CD4-positive, alpha-beta T cell (primary cell): ENCODE results near the gene TMBIM6. TPM values are rescaled to one million over a fixed set of nuclear protein-coding genes. Genes with fewer than 3 reads are reported as not detected.

Experiments used
- ATAC-seq: fragments of 200-7000 bp; cut with Tn5 transposase; one replicate; pipeline ENCODE4 v1.10.0; 2022; ENCODE audit warnings: mild to moderate bottlenecking; ENCODE audit not compliant: poor library complexity
- CTCF ChIA-PET: fragments of 350-600 bp; sonication (Branson Sonifier 250); formaldehyde crosslinking; loops from one replicate; lab custom pipeline; 2021; ENCODE audit warnings: antibody characterized with exemption, inconsistent platforms; lab: Charles Lee
- POLR2A ChIA-PET: fragments of 350-600 bp; sonication (Branson Sonifier 250); formaldehyde crosslinking; loops from one replicate; lab custom pipeline; 2021; ENCODE audit warnings: antibody characterized with exemption, inconsistent platforms; lab: Charles Lee
- DNase-seq, 14 experiments: peaks; one replicate each; pipeline ENCODE4 v3.0.0-alpha.2; 2013 to 2020; ENCODE audit warnings: mixed read lengths in 2 of 14
- H3K27ac ChIP-seq, 2 donors: one replicate each; pipeline versions ENCODE4 v1.5.1 to v1.7.0; 2013; ENCODE audit warnings: low read length in 2 of 2, low read depth in 1 of 2, mild to moderate bottlenecking in 1 of 2
- H3K27me3 ChIP-seq, 2 experiments: 1 replicate in 1 of 2; 2 replicates in 1 of 2; pipeline versions ENCODE4 v1.6.1 to v1.7.0; 2013; ENCODE audit warnings: low read length in 2 of 2, control low read depth in 1 of 2, mild to moderate bottlenecking in 1 of 2, moderate library complexity in 1 of 2; ENCODE audit not compliant: insufficient read depth in 2 of 2, control insufficient read depth in 1 of 2
- H3K36me3 ChIP-seq: one replicate; pipeline ENCODE4 v1.6.1; 2013; ENCODE audit warnings: low read length, control low read depth; ENCODE audit not compliant: insufficient read depth
- H3K4me1 ChIP-seq: one replicate; pipeline ENCODE4 v1.6.1; 2013; ENCODE audit warnings: low read length, control low read depth; ENCODE audit not compliant: insufficient read depth
- H3K4me3 ChIP-seq: one replicate; pipeline ENCODE4 v1.5.1; 2013; ENCODE audit warnings: mild to moderate bottlenecking, low read length, moderate library complexity
- H3K9me3 ChIP-seq, 2 experiments: 1 replicate in 1 of 2; 2 replicates in 1 of 2; pipeline versions ENCODE4 v1.6.1 to v1.7.0; 2013; ENCODE audit warnings: low read length in 2 of 2, mild to moderate bottlenecking in 2 of 2, control low read depth in 1 of 2, moderate library complexity in 1 of 2; ENCODE audit not compliant: control insufficient read depth in 1 of 2, insufficient read depth in 1 of 2
- H3K27ac Mint-ChIP-seq: one replicate; pipeline ENCODE4 v1.8.0; 2020; ENCODE audit warnings: mixed read lengths
- H3K27me3 Mint-ChIP-seq: one replicate; pipeline ENCODE4 v1.8.0; 2021; ENCODE audit warnings: mixed read lengths
- H3K36me3 Mint-ChIP-seq: one replicate; pipeline ENCODE4 v1.8.0; 2021; ENCODE audit warnings: low read depth, mixed read lengths
- H3K4me1 Mint-ChIP-seq: one replicate; pipeline ENCODE4 v1.8.0; 2021; ENCODE audit warnings: low read depth, mixed read lengths
- H3K4me3 Mint-ChIP-seq: one replicate; pipeline ENCODE4 v1.8.0; 2020; ENCODE audit warnings: mild to moderate bottlenecking, mixed read lengths
- H3K9me3 Mint-ChIP-seq: one replicate; pipeline ENCODE4 v1.8.0; 2020; ENCODE audit warnings: mixed read lengths
- CTCF ChIP-seq: fragments of 200-600 bp; IDR thresholded peaks from one replicate; pipeline ENCODE4 v1.8.0; 2022; ENCODE audit warnings: antibody characterized with exemption, mild to moderate bottlenecking
- intact Hi-C, 2 experiments: fragments of 100-400 bp; cut with DNase I in 1 of 2; cut with micrococcal nuclease in 1 of 2; formaldehyde crosslinking; loops; one replicate each; pipeline versions ENCODE4 v1.15.1 to v1.9.0; 2023 to 2025; cut with DNase I, micrococcal nuclease
- total RNA-seq, 174 experiments: library from RNA in 2 of 174; stranded (reverse) in 2 of 174; gene quantifications; one replicate each; pipeline ENCODE4 v1.2.3 and lab custom pipeline; 2021 to 2026

Gene TMBIM6
- total RNA-seq, 2 experiments from 2014 or later = 274 to 279 TPM

GRCh38 chr12:49789992-49790391 is 48.6 kb downstream of the TMBIM6 start:
- Mint-ChIP-seq H3K27ac (no peak overlapping the region), H3K36me3 (peaks cover 11% of the 10 kb centered on the region), H3K27me3 (no peaks in the 10 kb centered on the region), H3K4me1 (no peaks in the 10 kb centered on the region), H3K4me3 (no peak overlapping the region), H3K9me3 (peaks cover 3% of the 10 kb centered on the region)
- Histone ChIP-seq H3K9me3 (no peaks in the 10 kb centered on the region), H3K27ac (no peak overlapping the region), H3K36me3 (no peaks in the 10 kb centered on the region), H3K27me3 (no peaks in the 10 kb centered on the region), H3K4me3 (no peak overlapping the region), H3K4me1 (no peaks in the 10 kb centered on the region)
- ChIA-PET CTCF (interaction anchor here (0.6 kb wide), 1 partner anchor 567 kb away, joined by 3 read pairs; no protein-coding TSS in a partner anchor), POLR2A (no interaction called here)
- TF ChIP-seq CTCF = no peak
- DNase-seq (no peak), ATAC-seq (no peak)
- intact Hi-C loops = no loop called here

GRCh38 chr12:49790741-49791555 is 49.6 kb downstream of the TMBIM6 start:
- H3K4me3 Mint-ChIP-seq = no peak overlapping the region
- H3K27me3 Mint-ChIP-seq = no peaks in the 10 kb centered on the region
- H3K27me3 ChIP-seq = no peaks in the 10 kb centered on the region
- no peak overlapping the region for H3K27ac Mint-ChIP-seq
- no peaks in the 10 kb centered on the region for H3K36me3 ChIP-seq
- no peak overlapping the region for H3K4me3 ChIP-seq
- peaks cover 11% of the 10 kb centered on the region for H3K36me3 Mint-ChIP-seq
- no peak for ATAC-seq
- peaks cover 3% of the 10 kb centered on the region for H3K9me3 Mint-ChIP-seq
- H3K9me3 ChIP-seq = no peaks in the 10 kb centered on the region
- CTCF ChIA-PET = interaction anchor here (0.6 kb wide), 1 partner anchor 568 kb away, joined by 3 read pairs; no protein-coding TSS in a partner anchor
- POLR2A ChIA-PET = no interaction called here
- no peaks in the 10 kb centered on the region for H3K4me1 Mint-ChIP-seq
- TF ChIP-seq CTCF = no peak
- no peak for DNase-seq
- intact Hi-C loops = no loop called here
- no peak overlapping the region for H3K27ac ChIP-seq
- no peaks in the 10 kb centered on the region for H3K4me1 ChIP-seq

DNA sequence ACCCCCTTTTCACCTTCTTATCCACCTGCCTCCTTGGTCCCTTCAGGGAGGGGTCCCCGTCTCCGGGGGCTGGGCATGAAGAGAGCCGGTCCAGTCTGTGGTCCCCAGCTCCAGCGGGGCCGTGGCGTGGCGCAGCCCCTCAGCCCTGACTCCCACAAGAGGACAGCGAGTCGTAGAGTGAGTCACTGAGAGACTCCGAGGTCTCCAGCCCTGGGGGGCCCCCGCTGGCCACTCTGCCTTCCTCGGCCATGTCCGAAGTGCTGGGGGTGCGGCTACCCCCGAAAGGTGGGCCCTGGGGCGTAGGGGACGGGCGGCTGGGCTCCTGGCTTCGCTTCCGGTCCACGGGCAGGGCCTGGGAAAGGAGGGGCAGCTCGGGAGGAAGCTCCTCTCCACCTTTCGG is 50.3 kb downstream of the TMBIM6 start:
- Histone ChIP-seq H3K9me3 (no peaks in the 10 kb centered on the region), H3K4me3 (no peak overlapping the region), H3K4me1 (no peaks in the 10 kb centered on the region), H3K27me3 (no peaks in the 10 kb centered on the region), H3K27ac (no peak overlapping the region), H3K36me3 (peaks cover 4% of the 10 kb centered on the region)
- no peaks in the 10 kb centered on the region for H3K27me3 Mint-ChIP-seq
- no peak for DNase-seq
- ChIA-PET POLR2A (no interaction called here), CTCF (no interaction called here)
- peaks cover 11% of the 10 kb centered on the region for H3K36me3 Mint-ChIP-seq
- H3K4me3 Mint-ChIP-seq = no peak overlapping the region
- H3K9me3 Mint-ChIP-seq = peaks cover 3% of the 10 kb centered on the region
- TF ChIP-seq CTCF = no peak
- H3K27ac Mint-ChIP-seq = no peak overlapping the region
- H3K4me1 Mint-ChIP-seq = no peaks in the 10 kb centered on the region
- intact Hi-C loops = no loop called here
- no peak for ATAC-seq
